ENCODE measurements around the gene YTHDF1. TPM values are rescaled to one million over a fixed set of nuclear protein-coding genes. Genes with fewer than 3 reads are reported as not detected.
A peak's percentile ranks its signal among the peaks of the same experiment; 100 is the strongest.
"Not testable (repeated sequence)": the region's sequence is repeated elsewhere in the genome, so short reads cannot be mapped to it uniquely, and the experiment has no call there.

The YTHDF1 gene
- total RNA-seq, 4 donors from 2014 or later, result 17.9 to 32.1 (median 29.7) TPM

DNA sequence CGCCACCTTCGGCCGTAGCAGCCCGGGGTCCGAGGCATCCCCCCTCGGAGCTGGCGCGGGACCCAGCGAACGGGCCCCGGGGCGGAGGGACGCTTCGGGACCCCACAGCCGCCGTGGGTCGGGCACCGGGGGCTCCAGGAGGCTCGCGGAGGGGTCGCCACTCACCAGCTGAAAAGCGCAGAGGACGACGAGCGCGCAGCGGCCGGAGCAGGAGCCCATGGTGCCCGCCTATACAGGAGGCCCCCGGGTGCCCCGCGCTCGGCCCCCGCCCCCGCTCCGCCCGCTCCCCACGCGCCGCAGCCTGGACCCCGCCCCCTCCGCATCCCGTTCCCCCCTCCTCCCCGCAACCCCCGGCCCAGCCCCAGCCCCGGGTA, 38.3 kb upstream of the YTHDF1 start, which contains the start of gene NKAIN4:
Gene NKAIN4 (minus strand): TSS at position 232 of the 374 bp plus-strand sequence. CDS start 13 bp downstream, at position 219.
- intact Hi-C loops (cut with DNase I), result no loop called here
- no peak for TF ChIP-seq POLR2AphosphoS5 (IDR thresholded peaks at IDR 0.05)
- TF ChIP-seq, protein P1, sequence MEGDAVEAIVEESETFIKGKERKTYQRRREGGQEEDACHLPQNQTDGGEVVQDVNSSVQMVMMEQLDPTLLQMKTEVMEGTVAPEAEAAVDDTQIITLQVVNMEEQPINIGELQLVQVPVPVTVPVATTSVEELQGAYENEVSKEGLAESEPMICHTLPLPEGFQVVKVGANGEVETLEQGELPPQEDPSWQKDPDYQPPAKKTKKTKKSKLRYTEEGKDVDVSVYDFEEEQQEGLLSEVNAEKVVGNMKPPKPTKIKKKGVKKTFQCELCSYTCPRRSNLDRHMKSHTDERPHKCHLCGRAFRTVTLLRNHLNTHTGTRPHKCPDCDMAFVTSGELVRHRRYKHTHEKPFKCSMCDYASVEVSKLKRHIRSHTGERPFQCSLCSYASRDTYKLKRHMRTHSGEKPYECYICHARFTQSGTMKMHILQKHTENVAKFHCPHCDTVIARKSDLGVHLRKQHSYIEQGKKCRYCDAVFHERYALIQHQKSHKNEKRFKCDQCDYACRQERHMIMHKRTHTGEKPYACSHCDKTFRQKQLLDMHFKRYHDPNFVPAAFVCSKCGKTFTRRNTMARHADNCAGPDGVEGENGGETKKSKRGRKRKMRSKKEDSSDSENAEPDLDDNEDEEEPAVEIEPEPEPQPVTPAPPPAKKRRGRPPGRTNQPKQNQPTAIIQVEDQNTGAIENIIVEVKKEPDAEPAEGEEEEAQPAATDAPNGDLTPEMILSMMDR (IDR thresholded peaks at IDR 0.05), result no peak
- TF ChIP-seq EP300 (IDR thresholded peaks at IDR 0.05), result no peak
- TF ChIP-seq POLR2A (IDR thresholded peaks at IDR 0.05; ENCODE audit: low read depth), result no peak
- Histone ChIP-seq H3K4me3 (peak within 1 kb of the TSS; percentile 45 to 57 (median 48)), H3K27me3 (peaks cover 0 to 86% (median 32%) of the 10 kb centered on the region in 4 donors), H3K36me3 (no peaks in the 10 kb centered on the region), H3K27ac (replicated peaks in 1 of 4) (no peak within 1 kb of the TSS), H3K9me3 (no peaks in the 10 kb centered on the region), H3K4me1 (peaks cover 16 to 23% (median 22%) of the 10 kb centered on the region in 4 donors)
- no peak for DNase-seq (ENCODE audit: extremely low spot score)
- 0% methylated on average over 14 of the region's 46 CpGs for WGBS

DNA sequence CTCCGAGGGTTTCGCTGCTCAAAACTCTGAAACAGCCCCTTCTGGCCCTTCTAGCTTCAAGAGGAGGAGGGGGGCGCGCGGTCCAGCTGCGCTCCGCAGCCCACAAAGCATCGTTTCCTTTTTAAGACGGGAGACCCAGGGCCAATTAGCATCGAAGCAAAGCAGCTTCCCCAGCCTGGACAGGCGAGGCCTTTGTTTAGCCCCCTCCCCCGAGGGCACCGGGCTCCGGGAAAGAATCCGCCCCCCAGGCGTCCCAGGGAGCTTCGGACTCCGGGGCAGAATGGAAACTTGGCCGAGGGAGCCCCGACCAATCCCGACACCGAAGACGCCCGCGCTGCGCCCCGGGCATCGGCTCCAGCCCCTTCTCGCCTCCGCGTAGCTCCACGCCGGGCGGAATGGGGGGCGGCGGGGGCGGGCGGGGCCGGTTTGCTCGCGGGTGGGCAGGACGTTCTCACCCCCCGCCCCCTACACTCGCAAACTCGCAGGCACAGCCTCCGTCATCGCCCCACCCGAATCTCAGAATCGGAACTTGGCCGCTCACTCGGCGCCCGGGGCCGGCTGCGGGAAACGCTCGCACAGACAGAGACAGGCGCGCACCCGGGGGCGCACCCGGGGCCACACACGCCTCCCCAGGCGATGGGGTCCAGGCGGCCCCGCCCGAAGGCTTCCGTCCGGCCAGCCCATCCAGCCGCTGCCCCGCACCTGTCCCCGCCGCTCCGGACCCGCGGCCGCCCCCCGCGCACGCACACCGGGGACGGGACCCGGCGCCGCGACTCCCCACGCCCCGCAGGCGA, 37.7 kb upstream of the YTHDF1 start:
- Histone ChIP-seq H3K36me3 (no peaks in the 10 kb centered on the region), H3K9me3 (no peaks in the 10 kb centered on the region), H3K27me3 (peaks cover 0 to 88% (median 32%) of the 10 kb centered on the region in 4 donors), H3K4me1 (peaks cover 16 to 23% (median 22%) of the 10 kb centered on the region in 4 donors), H3K27ac (replicated peaks in 1 of 4) (no peak overlapping the region), H3K4me3 (peak overlapping the region; percentile 45 to 57 (median 48))
- intact Hi-C loops (cut with DNase I), result no loop called here
- no peak for TF ChIP-seq EP300 (IDR thresholded peaks at IDR 0.05)
- TF ChIP-seq, protein P1 (IDR thresholded peaks at IDR 0.05), result no peak
- TF ChIP-seq POLR2AphosphoS5 (IDR thresholded peaks at IDR 0.05), result no peak
- no peak for TF ChIP-seq POLR2A (IDR thresholded peaks at IDR 0.05; ENCODE audit: low read depth)
- DNase-seq (ENCODE audit: extremely low spot score), result no peak
- under 1% methylated on average over 28 of the region's 89 CpGs for WGBS

DNA sequence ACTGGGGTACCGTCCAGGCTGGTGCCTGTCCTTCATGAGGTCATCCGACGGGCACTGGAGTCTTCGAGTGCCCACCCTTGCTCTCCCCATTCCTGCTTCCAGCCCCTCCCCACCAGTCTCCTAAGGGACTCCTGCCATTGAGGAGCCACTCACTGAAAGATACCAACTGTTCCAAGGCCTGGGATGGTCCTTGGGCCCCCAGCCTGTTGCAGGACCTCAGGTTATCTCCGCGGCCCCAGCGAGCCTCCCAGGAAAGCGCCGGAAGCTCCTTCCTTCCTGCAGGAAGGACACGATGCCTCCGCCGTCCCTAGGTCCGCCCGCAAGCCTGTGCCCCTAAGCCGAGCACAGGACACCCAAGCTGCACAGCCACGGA, 37.1 kb upstream of the YTHDF1 start:
- Histone ChIP-seq H3K4me3 (peak overlapping the region; percentile 45 to 57 (median 48)), H3K9me3 (no peaks in the 10 kb centered on the region), H3K27ac (replicated peaks in 1 of 4) (no peak overlapping the region), H3K36me3 (no peaks in the 10 kb centered on the region), H3K27me3 (peaks cover 0 to 93% (median 32%) of the 10 kb centered on the region in 4 donors), H3K4me1 (peaks cover 16 to 23% (median 22%) of the 10 kb centered on the region in 4 donors)
- DNase-seq (ENCODE audit: extremely low spot score), result no peak
- TF ChIP-seq POLR2AphosphoS5 (IDR thresholded peaks at IDR 0.05) (no peak), EP300 (IDR thresholded peaks at IDR 0.05) (no peak), POLR2A (IDR thresholded peaks at IDR 0.05; ENCODE audit: low read depth) (no peak)
- TF ChIP-seq, protein P1 (IDR thresholded peaks at IDR 0.05), result no peak
- intact Hi-C loops (cut with DNase I), result no loop called here
- WGBS, result 17% methylated on average over 8 of the region's 16 CpGs

DNA sequence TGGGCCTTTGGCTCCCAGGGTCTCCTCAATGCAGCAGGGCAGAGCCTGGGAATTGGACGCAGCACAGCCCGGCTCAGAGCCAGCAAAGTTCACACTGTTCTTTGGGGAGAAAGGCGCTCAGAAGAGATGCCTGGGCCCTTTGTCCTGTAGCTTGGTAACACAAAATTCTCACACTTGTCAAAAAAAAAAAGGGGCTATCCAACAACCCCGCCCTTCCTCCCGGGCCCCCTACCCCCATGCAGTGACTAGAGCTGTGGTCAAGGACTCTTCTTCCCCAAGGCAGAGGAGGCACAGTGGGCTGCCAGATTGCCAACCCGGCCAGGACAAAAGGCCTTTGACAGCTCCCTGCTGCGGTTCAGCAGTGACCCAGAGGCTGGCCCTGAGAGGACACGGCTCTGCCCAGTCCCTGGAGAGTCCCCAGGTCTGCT, 36.4 kb upstream of the YTHDF1 start:
- intact Hi-C loops (cut with DNase I), result no loop called here
- Histone ChIP-seq H3K4me1 (peaks cover 16 to 23% (median 22%) of the 10 kb centered on the region in 4 donors), H3K4me3 (no peak overlapping the region), H3K36me3 (no peaks in the 10 kb centered on the region), H3K9me3 (no peaks in the 10 kb centered on the region), H3K27ac (replicated peaks in 1 of 4) (no peak overlapping the region), H3K27me3 (peaks cover 0 to 96% (median 32%) of the 10 kb centered on the region in 4 donors)
- WGBS, result 75% methylated on average over 5 of the region's 8 CpGs
- no peak for DNase-seq (ENCODE audit: extremely low spot score)
- TF ChIP-seq, protein P1 (IDR thresholded peaks at IDR 0.05), result no peak

DNA sequence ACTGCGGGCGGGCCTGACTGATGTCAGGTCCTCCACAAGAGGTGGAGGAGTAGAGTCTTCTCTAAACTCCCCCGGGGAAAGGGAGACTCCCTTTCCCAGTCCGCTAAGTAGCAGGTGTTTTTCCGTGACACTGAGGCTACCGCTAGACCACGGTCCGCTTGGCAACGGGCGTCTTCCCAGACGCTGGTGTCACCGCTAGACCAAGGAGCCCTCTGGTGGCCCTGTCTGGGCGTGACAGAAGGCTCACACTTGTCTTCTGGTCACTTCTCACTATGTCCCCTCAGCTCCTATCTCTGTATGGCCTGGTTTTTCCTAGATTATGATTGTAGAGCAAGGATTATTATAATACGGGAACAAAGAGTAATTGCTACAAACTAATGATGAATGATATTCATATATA, 35.4 kb upstream of the YTHDF1 start:
- intact Hi-C loops (cut with DNase I); H3K9me3 ChIP-seq; DNase-seq (ENCODE audit: extremely low spot score); H3K4me3 ChIP-seq; H3K27ac ChIP-seq (replicated peaks in 1 of 4); H3K36me3 ChIP-seq: not testable (repeated sequence)
- H3K27me3 ChIP-seq, result peaks cover 0 to 99% (median 32%) of the 10 kb centered on the region in 4 donors
- H3K4me1 ChIP-seq, result peaks cover 16 to 27% (median 22%) of the 10 kb centered on the region in 4 donors
- WGBS, result 45% methylated on average over 13 of the region's 14 CpGs

All from esophagus muscularis mucosa (tissue), 4 donors.